ENCODE data around the gene XXYLT1.

Gene XXYLT1

GRCh38 chr3:195164573-195165264, 106.2 kb downstream of the XXYLT1 start:
- DNase-seq = no peak

GRCh38 chr3:195163719-195164572, 107.0 kb downstream of the XXYLT1 start:
- no peak for DNase-seq

- DNase-seq = no peak
These were observed 108.1 kb downstream of the XXYLT1 start for GRCh38 chr3:195162816-195163215.

- no peak for DNase-seq
These were observed 108.8 kb downstream of the XXYLT1 start for GRCh38 chr3:195162033-195162669.

- DNase-seq = no peak
These were observed 110.0 kb downstream of the XXYLT1 start for GRCh38 chr3:195160908-195161434.

- DNase-seq = no peak
These were observed 110.6 kb downstream of the XXYLT1 start for GRCh38 chr3:195160257-195160898.

GRCh38 chr3:195159814-195160165, 111.2 kb downstream of the XXYLT1 start:
- DNase-seq = no peak

GRCh38 chr3:195159117-195159813, 111.7 kb downstream of the XXYLT1 start:
- no peak for DNase-seq

GRCh38 chr3:195156286-195156890, 114.6 kb downstream of the XXYLT1 start:
- no peak for DNase-seq

- DNase-seq = peak; percentile 73
These were observed 115.3 kb downstream of the XXYLT1 start for GRCh38 chr3:195155570-195156241.

- peak; percentile 97 for DNase-seq
These were observed 116.0 kb downstream of the XXYLT1 start for GRCh38 chr3:195154793-195155535.

GRCh38 chr3:195154111-195154791, 116.7 kb downstream of the XXYLT1 start:
- DNase-seq = no peak

GRCh38 chr3:195153653-195154052, 117.3 kb downstream of the XXYLT1 start:
- no peak for DNase-seq

GRCh38 chr3:195153130-195153529, 117.8 kb downstream of the XXYLT1 start:
- peak; percentile 71 for DNase-seq

GRCh38 chr3:195151866-195152541, 119.0 kb downstream of the XXYLT1 start:
- no peak for DNase-seq

GRCh38 chr3:195151402-195151801, 119.6 kb downstream of the XXYLT1 start:
- no peak for DNase-seq

- no peak for DNase-seq
These were observed 120.5 kb downstream of the XXYLT1 start for GRCh38 chr3:195150181-195151118.
